ENCODE data around the gene ZXDA.

ZXDA gene

GRCh38 chrX:57871463-57871862 is 38.8 kb downstream of the ZXDA start:
- H3K4me1 ChIP-seq (ENCODE audit: control insufficient read depth, insufficient read depth, low read length) = no peaks in the 10 kb centered on the region
- no peak overlapping the region for H3K27ac ChIP-seq (ENCODE audit: insufficient read depth, low read depth, low read length, poor library complexity, severe bottlenecking)
- no peaks in the 10 kb centered on the region for H3K36me3 ChIP-seq (ENCODE audit: control insufficient read depth, insufficient read depth, low read length)
- 86% methylated on average over 4 to 6 of the region's 6 CpGs for whole genome bisulfite sequencing, 2 experiments
- no peaks in the 10 kb centered on the region for H3K9me3 ChIP-seq (ENCODE audit: control insufficient read depth, low read length)
- no peak overlapping the region for H3K4me3 ChIP-seq (ENCODE audit: insufficient read depth, low read depth, low read length)
- no peaks in the 10 kb centered on the region for H3K27me3 ChIP-seq (ENCODE audit: control insufficient read depth, insufficient read depth, low read length, poor library complexity, severe bottlenecking)
